MCF 10A (cell line): ENCODE measurements around the gene PIP5KL1. TPM values are rescaled to one million over a fixed set of nuclear protein-coding genes. Genes with fewer than 3 reads are reported as not detected.

Source experiments
- BruUV-seq: library from RNA; stranded (reverse); fragments of 400-500 nt; replicated peaks from 2 replicates; lab custom pipeline; 2021; lab: Mats Ljungman, UMichigan
- CTCF ChIA-PET: fragments of 300-600 bp; sonication (Branson Sonifier 250); formaldehyde crosslinking; extraction: SDS; loops from one replicate; lab custom pipeline; 2021; ENCODE audit warnings: antibody characterized with exemption, inconsistent platforms; lab: Yijun Ruan, JAX
- POLR2A ChIA-PET: fragments of 300-600, 350-650 bp; sonication (Branson Sonifier 250); formaldehyde crosslinking; extraction: SDS; loops from one replicate; lab custom pipeline; 2020; ENCODE audit warnings: antibody characterized with exemption, inconsistent platforms; lab: Yijun Ruan, JAX
- DNase-seq: peaks from one replicate; pipeline ENCODE4 v3.0.0-alpha.2; 2018; ENCODE audit not compliant: unreplicated experiment
- H3K27ac Mint-ChIP-seq: one replicate; pipeline ENCODE4 v1.8.0; 2022; ENCODE audit warnings: mild to moderate bottlenecking, low read depth, mixed read lengths; ENCODE audit not compliant: unreplicated experiment
- H3K27me3 Mint-ChIP-seq: one replicate; pipeline ENCODE4 v1.8.0; 2022; ENCODE audit warnings: mixed read lengths; ENCODE audit not compliant: insufficient read depth, unreplicated experiment
- H3K36me3 Mint-ChIP-seq: one replicate; pipeline ENCODE4 v1.8.0; 2022; ENCODE audit warnings: mild to moderate bottlenecking, moderate library complexity, mixed read lengths; ENCODE audit not compliant: insufficient read depth, unreplicated experiment
- H3K4me1 Mint-ChIP-seq: one replicate; pipeline ENCODE4 v1.8.0; 2022; ENCODE audit warnings: mixed read lengths; ENCODE audit not compliant: insufficient read depth, unreplicated experiment
- H3K4me3 Mint-ChIP-seq: one replicate; pipeline ENCODE4 v1.8.0; 2022; ENCODE audit warnings: mild to moderate bottlenecking, moderate library complexity, mixed read lengths; ENCODE audit not compliant: unreplicated experiment
- H3K9me3 Mint-ChIP-seq: one replicate; pipeline ENCODE4 v1.8.0; 2022; ENCODE audit warnings: mixed read lengths; ENCODE audit not compliant: unreplicated experiment
- CTCF ChIP-seq: fragments of 200-600 bp; IDR thresholded peaks from one replicate; pipeline ENCODE4 v1.8.0; 2022; ENCODE audit warnings: antibody characterized with exemption, mild to moderate bottlenecking; ENCODE audit not compliant: unreplicated experiment
- intact Hi-C: fragments of 100-400 bp; cut with micrococcal nuclease; formaldehyde crosslinking; loops from 2 replicates; pipeline ENCODE4 v1.14.1; 2022
- total RNA-seq: library from RNA; stranded (reverse); gene quantifications from 2 replicates; pipeline ENCODE4 v1.2.3, GENCODE V29; 2022

Gene PIP5KL1
- total RNA-seq, 1 experiment from 2014 or later, result 4.0 TPM

- peaks cover 12% of the 10 kb centered on the region for H3K36me3 Mint-ChIP-seq
- intact Hi-C loops, result loop anchor here (5.0 kb wide), 1 partner anchor 113 kb away; the partner anchor contains the start of gene FPGS
- ChIA-PET POLR2A (interaction anchor here (1.0 to 6.0 kb wide), 4 partner anchors 16 to 175 kb away, joined by 3 to 35 read pairs (median 10); partner anchors contain the start of genes CDK9 and ST6GALNAC6), CTCF (interaction anchor here (1.1 kb wide), 1 partner anchor 128 kb away, joined by 3 read pairs; no protein-coding TSS in a partner anchor)
- H3K27ac Mint-ChIP-seq, result no peak overlapping the region
- peak overlapping the region; percentile 74 for H3K4me3 Mint-ChIP-seq
- H3K9me3 Mint-ChIP-seq, result no peaks in the 10 kb centered on the region
- no peak for TF ChIP-seq CTCF
- no peaks in the 10 kb centered on the region for H3K27me3 Mint-ChIP-seq
- DNase-seq, result no peak
- peaks cover 31% of the 10 kb centered on the region for H3K4me1 Mint-ChIP-seq
- no TSS peak for BruUV-seq
Measured at GRCh38 chr9:127915325-127915752, 15.2 kb downstream of the PIP5KL1 start.

GRCh38 chr9:127913682-127914081, 16.9 kb downstream of the PIP5KL1 start:
- H3K27me3 Mint-ChIP-seq, result no peaks in the 10 kb centered on the region
- peaks cover 12% of the 10 kb centered on the region for H3K36me3 Mint-ChIP-seq
- H3K4me3 Mint-ChIP-seq, result no peak overlapping the region
- intact Hi-C loops, result no loop called here
- CTCF ChIA-PET, result no interaction called here
- BruUV-seq, result no TSS peak
- H3K27ac Mint-ChIP-seq, result no peak overlapping the region
- POLR2A ChIA-PET, result no interaction called here
- H3K9me3 Mint-ChIP-seq, result no peaks in the 10 kb centered on the region
- H3K4me1 Mint-ChIP-seq, result peaks cover 14% of the 10 kb centered on the region
- no peak for TF ChIP-seq CTCF
- DNase-seq, result no peak

GRCh38 chr9:127912882-127913281, 17.7 kb downstream of the PIP5KL1 start:
- Mint-ChIP-seq H3K27ac (no peak overlapping the region), H3K36me3 (peaks cover 16% of the 10 kb centered on the region), H3K4me3 (no peak overlapping the region), H3K9me3 (no peaks in the 10 kb centered on the region), H3K27me3 (no peaks in the 10 kb centered on the region), H3K4me1 (peaks cover 8% of the 10 kb centered on the region)
- no peak for DNase-seq
- CTCF ChIA-PET, result interaction anchor here (0.7 to 1.1 kb wide), 4 partner anchors 8 to 178 kb away, joined by 3 to 4 read pairs (median 3); partner anchors contain the start of genes SLC25A25 and TOR2A
- POLR2A ChIA-PET, result no interaction called here
- BruUV-seq, result no TSS peak
- intact Hi-C loops, result no loop called here
- TF ChIP-seq CTCF, result no peak

GRCh38 chr9:127912296-127912695, 18.3 kb downstream of the PIP5KL1 start:
- H3K4me3 Mint-ChIP-seq, result no peak overlapping the region
- BruUV-seq, result no TSS peak
- intact Hi-C loops, result no loop called here
- peaks cover 16% of the 10 kb centered on the region for H3K36me3 Mint-ChIP-seq
- H3K4me1 Mint-ChIP-seq, result peaks cover 8% of the 10 kb centered on the region
- POLR2A ChIA-PET, result no interaction called here
- TF ChIP-seq CTCF, result no peak
- CTCF ChIA-PET, result interaction anchor here (0.8 to 1.1 kb wide), 2 partner anchors 9 to 42 kb away, joined by 3 read pairs; no protein-coding TSS in a partner anchor
- DNase-seq, result no peak
- H3K9me3 Mint-ChIP-seq, result no peaks in the 10 kb centered on the region
- no peaks in the 10 kb centered on the region for H3K27me3 Mint-ChIP-seq
- H3K27ac Mint-ChIP-seq, result no peak overlapping the region
